Measurements from ENCODE around the gene LRRTM4. TPM values are rescaled to one million over a fixed set of nuclear protein-coding genes. Genes with fewer than 3 reads are reported as not detected.
"Not testable (repeated sequence)": the region's sequence is repeated elsewhere in the genome, so short reads cannot be mapped to it uniquely, and the experiment has no call there.

Gene LRRTM4
- total RNA-seq, 1 experiment from 2014 or later, result 0.13 TPM

DNA sequence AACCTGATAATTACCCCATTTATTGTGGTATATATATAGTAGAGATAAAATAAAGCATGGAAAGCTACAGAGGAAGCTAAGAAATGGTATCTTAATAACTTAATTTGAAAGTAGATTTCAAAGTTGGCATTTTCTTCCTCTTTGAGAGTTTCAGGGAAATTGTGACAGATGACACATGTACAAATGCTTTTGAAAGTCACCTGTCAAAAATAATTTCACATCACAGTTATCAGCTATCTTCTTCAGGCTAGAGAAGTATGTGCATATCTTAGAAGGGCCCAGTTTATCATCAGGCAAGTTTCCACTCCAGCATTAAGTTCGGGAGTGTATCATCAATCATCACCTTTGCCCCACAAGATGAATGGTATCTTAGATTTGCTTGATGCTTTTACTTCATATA, 457.9 kb downstream of the LRRTM4 start:
- ChIA-PET CTCF (no interaction called here), POLR2A (ENCODE audit: low non-redundant PET) (no interaction called here)
- no peak for TF ChIP-seq EZH2 (IDR thresholded peaks at IDR 0.05; ENCODE audit: borderline replicate concordance, low read depth, low read length, poor library complexity, severe bottlenecking)
- TF ChIP-seq, protein P1, sequence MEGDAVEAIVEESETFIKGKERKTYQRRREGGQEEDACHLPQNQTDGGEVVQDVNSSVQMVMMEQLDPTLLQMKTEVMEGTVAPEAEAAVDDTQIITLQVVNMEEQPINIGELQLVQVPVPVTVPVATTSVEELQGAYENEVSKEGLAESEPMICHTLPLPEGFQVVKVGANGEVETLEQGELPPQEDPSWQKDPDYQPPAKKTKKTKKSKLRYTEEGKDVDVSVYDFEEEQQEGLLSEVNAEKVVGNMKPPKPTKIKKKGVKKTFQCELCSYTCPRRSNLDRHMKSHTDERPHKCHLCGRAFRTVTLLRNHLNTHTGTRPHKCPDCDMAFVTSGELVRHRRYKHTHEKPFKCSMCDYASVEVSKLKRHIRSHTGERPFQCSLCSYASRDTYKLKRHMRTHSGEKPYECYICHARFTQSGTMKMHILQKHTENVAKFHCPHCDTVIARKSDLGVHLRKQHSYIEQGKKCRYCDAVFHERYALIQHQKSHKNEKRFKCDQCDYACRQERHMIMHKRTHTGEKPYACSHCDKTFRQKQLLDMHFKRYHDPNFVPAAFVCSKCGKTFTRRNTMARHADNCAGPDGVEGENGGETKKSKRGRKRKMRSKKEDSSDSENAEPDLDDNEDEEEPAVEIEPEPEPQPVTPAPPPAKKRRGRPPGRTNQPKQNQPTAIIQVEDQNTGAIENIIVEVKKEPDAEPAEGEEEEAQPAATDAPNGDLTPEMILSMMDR (conservative IDR thresholded peaks at IDR 0.05; ENCODE audit: low read depth, low read length), result no peak
- H3K4me1 ChIP-seq (ENCODE audit: insufficient read depth, low read length, poor library complexity, severe bottlenecking), result no peaks in the 10 kb centered on the region
- intact Hi-C loops (cut with micrococcal nuclease; ENCODE audit: unreplicated experiment), result no loop called here
- BruUV-seq (replicated peaks), result no TSS peak
- H3K36me3 ChIP-seq (ENCODE audit: insufficient read depth, low read length, poor library complexity, severe bottlenecking), result no peaks in the 10 kb centered on the region
- H3K27me3 ChIP-seq (replicated peaks; ENCODE audit: insufficient read depth, low read depth, low read length, poor library complexity), result no peaks in the 10 kb centered on the region
- no peak for DNase-seq (ENCODE audit: low spot score)
- no peaks in the 10 kb centered on the region for H3K9me3 ChIP-seq (ENCODE audit: low read depth, low read length, poor library complexity, severe bottlenecking)
- H3K27ac ChIP-seq (ENCODE audit: low read depth, low read length, poor library complexity, severe bottlenecking), result no peak overlapping the region
- no peak overlapping the region for H3K4me3 ChIP-seq (ENCODE audit: low read depth, low read length, poor library complexity, severe bottlenecking)

DNA sequence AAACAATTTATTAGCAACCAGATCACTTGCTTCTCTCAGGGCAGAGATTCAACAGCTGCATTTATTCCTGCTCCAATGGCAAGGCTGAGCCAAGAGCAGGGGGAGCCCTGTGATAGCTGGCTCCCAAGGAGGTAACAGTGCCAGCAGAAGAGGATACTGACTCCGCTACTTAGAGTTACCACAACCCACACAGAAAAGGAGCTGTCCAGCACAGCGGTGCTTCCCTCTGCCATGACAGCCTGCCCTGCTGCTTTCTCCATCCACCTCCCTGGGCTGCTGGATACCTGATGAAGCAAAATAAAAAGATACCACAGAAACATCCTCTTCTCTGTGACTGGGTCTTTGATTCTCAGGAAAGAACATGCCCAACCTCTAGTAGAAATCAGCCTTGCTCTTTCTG, 467.2 kb downstream of the LRRTM4 start:
- peak; percentile 13 for DNase-seq (ENCODE audit: low spot score)
- no TSS peak for BruUV-seq (replicated peaks)
- no peaks in the 10 kb centered on the region for H3K9me3 ChIP-seq (ENCODE audit: low read depth, low read length, poor library complexity, severe bottlenecking)
- no peak for TF ChIP-seq EZH2 (IDR thresholded peaks at IDR 0.05; ENCODE audit: borderline replicate concordance, low read depth, low read length, poor library complexity, severe bottlenecking)
- TF ChIP-seq, protein P1 (conservative IDR thresholded peaks at IDR 0.05; ENCODE audit: low read depth, low read length), result no peak
- H3K36me3 ChIP-seq (ENCODE audit: insufficient read depth, low read length, poor library complexity, severe bottlenecking), result no peaks in the 10 kb centered on the region
- ChIA-PET CTCF (no interaction called here), POLR2A (ENCODE audit: low non-redundant PET) (no interaction called here)
- H3K4me3 ChIP-seq (ENCODE audit: low read depth, low read length, poor library complexity, severe bottlenecking), result no peak overlapping the region
- H3K27me3 ChIP-seq (replicated peaks; ENCODE audit: insufficient read depth, low read depth, low read length, poor library complexity), result no peaks in the 10 kb centered on the region
- no peak overlapping the region for H3K27ac ChIP-seq (ENCODE audit: low read depth, low read length, poor library complexity, severe bottlenecking)
- H3K4me1 ChIP-seq (ENCODE audit: insufficient read depth, low read length, poor library complexity, severe bottlenecking), result no peaks in the 10 kb centered on the region
- intact Hi-C loops (cut with micrococcal nuclease; ENCODE audit: unreplicated experiment), result no loop called here

DNA sequence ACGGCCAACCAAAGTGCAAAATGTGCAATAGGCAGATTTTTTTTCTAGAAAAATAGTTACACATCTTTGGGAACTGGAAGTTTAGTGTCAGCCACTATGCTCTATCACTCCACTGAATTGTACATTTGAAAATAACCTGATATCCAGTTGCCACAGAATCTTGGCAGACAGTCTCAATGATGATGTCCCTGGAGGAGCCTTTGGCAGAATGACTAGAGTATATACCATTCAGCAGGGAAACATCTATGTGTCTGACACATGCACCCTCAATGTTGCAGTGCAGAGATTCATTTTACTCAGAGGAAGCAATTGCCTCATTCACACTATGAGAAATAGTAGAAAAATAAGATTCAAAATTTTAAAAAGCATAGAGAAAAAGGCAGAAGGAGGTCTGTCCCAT, 475.8 kb downstream of the LRRTM4 start:
- H3K4me1 ChIP-seq (ENCODE audit: insufficient read depth, low read length, poor library complexity, severe bottlenecking), result no peaks in the 10 kb centered on the region
- no TSS peak for BruUV-seq (replicated peaks)
- ChIA-PET CTCF (no interaction called here), POLR2A (ENCODE audit: low non-redundant PET) (no interaction called here)
- TF ChIP-seq, protein P1 (conservative IDR thresholded peaks at IDR 0.05; ENCODE audit: low read depth, low read length), result no peak
- no peak for TF ChIP-seq EZH2 (IDR thresholded peaks at IDR 0.05; ENCODE audit: borderline replicate concordance, low read depth, low read length, poor library complexity, severe bottlenecking)
- H3K27me3 ChIP-seq (replicated peaks; ENCODE audit: insufficient read depth, low read depth, low read length, poor library complexity), result no peaks in the 10 kb centered on the region
- H3K4me3 ChIP-seq (ENCODE audit: low read depth, low read length, poor library complexity, severe bottlenecking), result no peak overlapping the region
- no peak overlapping the region for H3K27ac ChIP-seq (ENCODE audit: low read depth, low read length, poor library complexity, severe bottlenecking)
- no peaks in the 10 kb centered on the region for H3K9me3 ChIP-seq (ENCODE audit: low read depth, low read length, poor library complexity, severe bottlenecking)
- no peak for DNase-seq (ENCODE audit: low spot score)
- intact Hi-C loops (cut with micrococcal nuclease; ENCODE audit: unreplicated experiment), result no loop called here
- H3K36me3 ChIP-seq (ENCODE audit: insufficient read depth, low read length, poor library complexity, severe bottlenecking), result no peaks in the 10 kb centered on the region

DNA sequence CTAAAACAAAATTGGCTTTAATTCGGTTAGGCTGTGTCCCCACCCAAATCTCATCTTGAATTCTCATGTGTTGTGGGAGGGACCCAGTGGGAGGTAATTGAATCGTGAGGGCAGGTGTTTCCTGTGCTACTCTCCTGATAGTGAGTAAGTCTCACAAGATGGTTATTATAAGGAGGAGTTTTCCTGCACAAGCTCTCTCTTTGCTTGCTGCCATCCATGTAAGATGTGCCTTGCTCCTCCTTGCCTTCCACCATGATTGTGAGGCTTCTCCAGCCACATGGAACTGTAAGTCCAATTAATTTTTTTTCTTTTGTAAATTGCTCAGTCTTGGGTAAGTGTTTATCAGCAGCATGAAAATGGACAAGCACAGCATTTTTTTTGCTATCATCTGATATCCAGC, 476.7 kb downstream of the LRRTM4 start:
- POLR2A ChIA-PET (ENCODE audit: low non-redundant PET); H3K4me3 ChIP-seq (ENCODE audit: low read depth, low read length, poor library complexity, severe bottlenecking); CTCF ChIA-PET; DNase-seq (ENCODE audit: low spot score); H3K27me3 ChIP-seq (replicated peaks; ENCODE audit: insufficient read depth, low read depth, low read length, poor library complexity); intact Hi-C loops (cut with micrococcal nuclease; ENCODE audit: unreplicated experiment); BruUV-seq (replicated peaks); H3K27ac ChIP-seq (ENCODE audit: low read depth, low read length, poor library complexity, severe bottlenecking); H3K4me1 ChIP-seq (ENCODE audit: insufficient read depth, low read length, poor library complexity, severe bottlenecking); H3K9me3 ChIP-seq (ENCODE audit: low read depth, low read length, poor library complexity, severe bottlenecking); H3K36me3 ChIP-seq (ENCODE audit: insufficient read depth, low read length, poor library complexity, severe bottlenecking): not testable (repeated sequence)

All from A673 (cell line).